Liver (tissue), 3 donors: ENCODE data around the gene BRAF.

Experiments used
- EGR1 ChIP-seq, 2 donors: IDR thresholded peaks; 2 replicates each; pipeline ENCODE4 v1.6.1; 2016 to 2018; ENCODE audit warnings: antibody characterized with exemption in 2 of 2, low read depth in 2 of 2
- GABPA ChIP-seq, 2 donors: IDR thresholded peaks in 1 of 2; conservative IDR thresholded peaks in 1 of 2; 2 replicates each; pipeline ENCODE4 v1.6.1; 2016; ENCODE audit warnings: antibody characterized with exemption in 2 of 2, mild to moderate bottlenecking in 1 of 2, moderate library complexity in 1 of 2
- HNF4A ChIP-seq, 2 donors: conservative IDR thresholded peaks; 2 replicates each; pipeline ENCODE4 v1.6.1; 2016; ENCODE audit warnings: antibody characterized with exemption in 2 of 2, mild to moderate bottlenecking in 2 of 2
- HNF4G ChIP-seq: IDR thresholded peaks from 2 replicates; pipeline ENCODE4 v1.6.1; 2016; ENCODE audit warnings: antibody characterized with exemption
- MAX ChIP-seq: IDR thresholded peaks from 2 replicates; pipeline ENCODE4 v1.6.1; 2016; ENCODE audit warnings: antibody characterized with exemption
- RAD21 ChIP-seq, 2 donors: IDR thresholded peaks; 2 replicates each; pipeline ENCODE4 v1.6.1; 2016; ENCODE audit warnings: antibody characterized with exemption in 2 of 2, mild to moderate bottlenecking in 2 of 2
- REST ChIP-seq: IDR thresholded peaks from 2 replicates; pipeline ENCODE4 v1.6.1; 2016; ENCODE audit warnings: antibody characterized with exemption, mild to moderate bottlenecking
- SP1 ChIP-seq: IDR thresholded peaks from 2 replicates; pipeline ENCODE4 v1.6.1; 2018; ENCODE audit warnings: antibody characterized with exemption, mild to moderate bottlenecking
- TAF1 ChIP-seq: conservative IDR thresholded peaks from 2 replicates; pipeline ENCODE4 v1.6.1; 2016; ENCODE audit warnings: antibody characterized with exemption, mild to moderate bottlenecking
- YY1 ChIP-seq: IDR thresholded peaks from 2 replicates; pipeline ENCODE4 v1.6.1; 2016; ENCODE audit warnings: antibody characterized with exemption, mild to moderate bottlenecking
- TF ChIP-seq, protein P1 (sequence below): fragments of 150-350 bp; IDR thresholded peaks from 2 replicates; pipeline ENCODE4 v1.5.1; 2017; ENCODE audit warnings: improper control_type of control experiment, low read depth, low read length; ENCODE audit not compliant: missing input control
- TF ChIP-seq, protein P2 (sequence below): IDR thresholded peaks from 2 replicates; pipeline ENCODE4 v1.6.1; 2016; ENCODE audit warnings: antibody characterized with exemption
- TF ChIP-seq, protein P3 (sequence below): IDR thresholded peaks from 2 replicates; pipeline ENCODE4 v1.6.1; 2016; ENCODE audit warnings: antibody characterized with exemption
- donor health status: healthy.
- donor health status: healthy.

- no peak for TF ChIP-seq MAX
- TF ChIP-seq, protein P1, sequence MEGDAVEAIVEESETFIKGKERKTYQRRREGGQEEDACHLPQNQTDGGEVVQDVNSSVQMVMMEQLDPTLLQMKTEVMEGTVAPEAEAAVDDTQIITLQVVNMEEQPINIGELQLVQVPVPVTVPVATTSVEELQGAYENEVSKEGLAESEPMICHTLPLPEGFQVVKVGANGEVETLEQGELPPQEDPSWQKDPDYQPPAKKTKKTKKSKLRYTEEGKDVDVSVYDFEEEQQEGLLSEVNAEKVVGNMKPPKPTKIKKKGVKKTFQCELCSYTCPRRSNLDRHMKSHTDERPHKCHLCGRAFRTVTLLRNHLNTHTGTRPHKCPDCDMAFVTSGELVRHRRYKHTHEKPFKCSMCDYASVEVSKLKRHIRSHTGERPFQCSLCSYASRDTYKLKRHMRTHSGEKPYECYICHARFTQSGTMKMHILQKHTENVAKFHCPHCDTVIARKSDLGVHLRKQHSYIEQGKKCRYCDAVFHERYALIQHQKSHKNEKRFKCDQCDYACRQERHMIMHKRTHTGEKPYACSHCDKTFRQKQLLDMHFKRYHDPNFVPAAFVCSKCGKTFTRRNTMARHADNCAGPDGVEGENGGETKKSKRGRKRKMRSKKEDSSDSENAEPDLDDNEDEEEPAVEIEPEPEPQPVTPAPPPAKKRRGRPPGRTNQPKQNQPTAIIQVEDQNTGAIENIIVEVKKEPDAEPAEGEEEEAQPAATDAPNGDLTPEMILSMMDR, result no peak
- no peak for TF ChIP-seq YY1
- TF ChIP-seq EGR1 (IDR thresholded peaks at IDR 0.05; ENCODE audit: low read depth in 2 of 2), result no peak
- no peak for TF ChIP-seq REST
- no peak for TF ChIP-seq HNF4G
- TF ChIP-seq SP1, result no peak
- TF ChIP-seq RAD21 (IDR thresholded peaks at IDR 0.05), result no peak
- TF ChIP-seq, protein P2, sequence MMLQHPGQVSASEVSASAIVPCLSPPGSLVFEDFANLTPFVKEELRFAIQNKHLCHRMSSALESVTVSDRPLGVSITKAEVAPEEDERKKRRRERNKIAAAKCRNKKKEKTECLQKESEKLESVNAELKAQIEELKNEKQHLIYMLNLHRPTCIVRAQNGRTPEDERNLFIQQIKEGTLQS, result no peak
- TF ChIP-seq GABPA (IDR thresholded peaks at IDR 0.05 in 1 of 2, conservative IDR thresholded peaks at IDR 0.05 in 1 of 2), result no peak
- TF ChIP-seq, protein P3, sequence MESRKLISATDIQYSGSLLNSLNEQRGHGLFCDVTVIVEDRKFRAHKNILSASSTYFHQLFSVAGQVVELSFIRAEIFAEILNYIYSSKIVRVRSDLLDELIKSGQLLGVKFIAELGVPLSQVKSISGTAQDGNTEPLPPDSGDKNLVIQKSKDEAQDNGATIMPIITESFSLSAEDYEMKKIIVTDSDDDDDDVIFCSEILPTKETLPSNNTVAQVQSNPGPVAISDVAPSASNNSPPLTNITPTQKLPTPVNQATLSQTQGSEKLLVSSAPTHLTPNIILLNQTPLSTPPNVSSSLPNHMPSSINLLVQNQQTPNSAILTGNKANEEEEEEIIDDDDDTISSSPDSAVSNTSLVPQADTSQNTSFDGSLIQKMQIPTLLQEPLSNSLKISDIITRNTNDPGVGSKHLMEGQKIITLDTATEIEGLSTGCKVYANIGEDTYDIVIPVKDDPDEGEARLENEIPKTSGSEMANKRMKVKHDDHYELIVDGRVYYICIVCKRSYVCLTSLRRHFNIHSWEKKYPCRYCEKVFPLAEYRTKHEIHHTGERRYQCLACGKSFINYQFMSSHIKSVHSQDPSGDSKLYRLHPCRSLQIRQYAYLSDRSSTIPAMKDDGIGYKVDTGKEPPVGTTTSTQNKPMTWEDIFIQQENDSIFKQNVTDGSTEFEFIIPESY, result no peak
- TF ChIP-seq HNF4A (conservative IDR thresholded peaks at IDR 0.05), result no peak
- no peak for TF ChIP-seq TAF1
Observed at GRCh38 chr7:140774371-140774770, 150.4 kb downstream of the BRAF start.
